Neutrophil (primary cell): ENCODE data around the gene C1QTNF1.

ENCODE experiments used
- H3K27ac ChIP-seq: fragments of 200-600 bp; sonication (generic); 2 replicates; pipeline ENCODE4 v1.5.1; 2016; ENCODE audit warnings: mild to moderate bottlenecking, moderate library complexity
- H3K27me3 ChIP-seq: fragments of 200-600 bp; sonication (generic); 2 replicates; pipeline ENCODE4 v1.6.0; 2016; ENCODE audit warnings: mild to moderate bottlenecking
- H3K36me3 ChIP-seq: fragments of 200-600 bp; sonication (generic); 2 replicates; pipeline ENCODE4 v1.5.1; 2017
- H3K4me1 ChIP-seq, 2 experiments: fragments of 200-600 bp in 1 of 2; sonication (generic) in 1 of 2; 1 replicate in 1 of 2; 2 replicates in 1 of 2; pipeline versions ENCODE4 v1.5.1 to v1.6.1; 2013 to 2016; ENCODE audit warnings: low read depth in 1 of 2, low read length in 1 of 2, mild to moderate bottlenecking in 1 of 2, moderate library complexity in 1 of 2; ENCODE audit not compliant: control insufficient read depth in 1 of 2, insufficient read depth in 1 of 2
- H3K4me3 ChIP-seq, 2 experiments: fragments of 200-600 bp in 1 of 2; sonication (generic) in 1 of 2; 1 replicate in 1 of 2; 2 replicates in 1 of 2; pipeline ENCODE4 v1.5.1; 2013 to 2016; ENCODE audit warnings: low read depth in 1 of 2, low read length in 1 of 2, mild to moderate bottlenecking in 1 of 2, moderate library complexity in 1 of 2
- H3K9me3 ChIP-seq: fragments of 200-600 bp; sonication (generic); 2 replicates; pipeline ENCODE4 v1.5.1; 2016
- TF ChIP-seq, protein P1 (sequence below): fragments of 200-600 bp; sonication (generic); IDR thresholded peaks from 2 replicates; pipeline ENCODE4 v1.5.1; 2016; ENCODE audit warnings: antibody characterized with exemption

Gene C1QTNF1

DNA sequence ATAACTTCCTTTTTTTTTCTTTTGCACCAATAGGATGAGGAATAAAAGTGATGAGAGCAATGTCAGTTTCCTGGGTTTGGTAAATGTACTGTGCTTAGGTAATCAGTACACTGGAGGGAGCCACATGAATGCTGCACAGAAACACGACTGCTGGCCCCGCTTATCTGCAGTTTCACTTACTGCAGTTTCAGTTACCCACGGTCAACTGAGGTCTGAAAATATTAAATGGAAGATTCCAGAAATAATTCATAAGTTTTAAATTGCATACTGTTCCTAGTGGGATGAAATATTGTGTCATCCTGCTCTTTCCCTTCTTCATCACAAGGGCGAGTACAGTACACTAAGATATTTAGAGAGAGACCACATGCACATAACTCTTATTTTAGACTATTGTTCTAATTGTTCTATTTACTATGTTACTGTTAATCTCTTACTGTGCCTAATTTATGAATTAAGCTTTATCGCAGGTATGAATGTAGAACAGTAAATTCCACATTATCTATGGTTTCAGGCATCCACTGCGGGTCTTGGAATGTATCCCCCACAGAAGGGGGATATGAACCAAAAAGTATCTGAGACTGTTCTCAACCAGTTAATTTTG is 37.8 kb upstream of the C1QTNF1 start:
- Histone ChIP-seq H3K27me3 (no peaks in the 10 kb centered on the region), H3K9me3 (no peaks in the 10 kb centered on the region), H3K4me3 (peak overlapping the region; percentile 24 to 46), H3K36me3 (peaks cover 21% of the 10 kb centered on the region), H3K4me1 (peaks cover 28 to 30% of the 10 kb centered on the region in 2 experiments), H3K27ac (peak overlapping the region; percentile 71)
- TF ChIP-seq, protein P1, sequence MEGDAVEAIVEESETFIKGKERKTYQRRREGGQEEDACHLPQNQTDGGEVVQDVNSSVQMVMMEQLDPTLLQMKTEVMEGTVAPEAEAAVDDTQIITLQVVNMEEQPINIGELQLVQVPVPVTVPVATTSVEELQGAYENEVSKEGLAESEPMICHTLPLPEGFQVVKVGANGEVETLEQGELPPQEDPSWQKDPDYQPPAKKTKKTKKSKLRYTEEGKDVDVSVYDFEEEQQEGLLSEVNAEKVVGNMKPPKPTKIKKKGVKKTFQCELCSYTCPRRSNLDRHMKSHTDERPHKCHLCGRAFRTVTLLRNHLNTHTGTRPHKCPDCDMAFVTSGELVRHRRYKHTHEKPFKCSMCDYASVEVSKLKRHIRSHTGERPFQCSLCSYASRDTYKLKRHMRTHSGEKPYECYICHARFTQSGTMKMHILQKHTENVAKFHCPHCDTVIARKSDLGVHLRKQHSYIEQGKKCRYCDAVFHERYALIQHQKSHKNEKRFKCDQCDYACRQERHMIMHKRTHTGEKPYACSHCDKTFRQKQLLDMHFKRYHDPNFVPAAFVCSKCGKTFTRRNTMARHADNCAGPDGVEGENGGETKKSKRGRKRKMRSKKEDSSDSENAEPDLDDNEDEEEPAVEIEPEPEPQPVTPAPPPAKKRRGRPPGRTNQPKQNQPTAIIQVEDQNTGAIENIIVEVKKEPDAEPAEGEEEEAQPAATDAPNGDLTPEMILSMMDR, result no peak

DNA sequence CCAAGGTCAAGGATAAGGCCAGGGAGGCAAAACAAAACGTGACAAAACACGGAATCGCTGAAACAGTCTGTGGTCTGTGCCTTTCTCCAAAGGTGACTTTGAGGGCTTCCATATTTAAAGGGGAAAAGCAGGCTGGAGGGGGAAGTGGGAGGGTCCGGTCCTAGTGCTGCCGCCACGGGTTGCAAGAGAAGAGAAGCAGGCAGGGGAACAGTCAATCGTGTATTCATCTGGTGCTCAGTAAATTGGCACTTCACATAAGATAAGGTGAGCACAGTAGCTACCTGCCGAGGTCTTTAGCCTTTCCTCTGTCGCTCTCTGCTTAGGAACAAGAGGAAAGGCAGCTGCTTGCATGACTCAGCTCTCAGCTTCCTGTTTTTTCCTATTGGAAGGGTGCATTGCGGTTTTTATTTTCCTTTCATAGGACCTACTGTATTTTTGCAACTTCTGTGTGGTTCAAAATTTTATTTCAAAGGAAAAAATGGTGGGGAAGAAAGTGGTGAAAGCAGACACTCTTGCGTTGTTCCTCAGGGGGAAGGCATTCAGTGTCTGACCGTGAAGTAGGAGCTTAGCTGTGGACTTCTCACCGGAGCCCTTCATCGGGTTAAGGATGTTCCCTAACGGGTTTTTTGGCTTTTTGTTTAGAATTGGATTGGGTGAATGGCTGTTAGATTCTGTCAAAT is 37.2 kb upstream of the C1QTNF1 start:
- Histone ChIP-seq H3K27me3 (no peaks in the 10 kb centered on the region), H3K4me1 (peaks cover 28 to 30% of the 10 kb centered on the region in 2 experiments), H3K9me3 (no peaks in the 10 kb centered on the region), H3K27ac (peak overlapping the region; percentile 71), H3K4me3 (peak overlapping the region; percentile 24 to 46), H3K36me3 (peaks cover 27% of the 10 kb centered on the region)
- TF ChIP-seq, protein P1, result no peak

DNA sequence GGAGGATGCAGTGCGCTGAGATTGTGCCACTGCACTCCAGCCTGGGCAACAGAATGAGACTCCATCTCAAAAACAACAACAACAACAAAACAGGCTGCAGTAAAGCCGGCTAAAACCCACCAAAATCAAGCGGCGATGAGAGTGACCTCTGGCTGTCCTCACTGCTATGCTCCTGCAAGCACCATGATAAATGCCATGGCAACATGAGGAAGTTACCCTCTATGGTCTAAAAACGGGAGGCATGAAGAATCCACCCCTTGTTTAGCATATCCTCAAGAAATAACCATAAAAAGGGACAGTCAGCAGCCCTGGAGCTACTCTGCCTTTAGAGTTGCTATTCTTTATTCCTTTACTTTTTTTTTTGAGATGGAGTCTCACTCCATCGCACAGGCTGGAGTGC is 35.8 kb upstream of the C1QTNF1 start:
- Histone ChIP-seq H3K9me3 (no peaks in the 10 kb centered on the region), H3K4me3 (no peak overlapping the region), H3K36me3 (peaks cover 41% of the 10 kb centered on the region), H3K27ac (peak overlapping the region; percentile 71), H3K27me3 (no peaks in the 10 kb centered on the region), H3K4me1 (peaks cover 28 to 30% of the 10 kb centered on the region in 2 experiments)
- TF ChIP-seq, protein P1, result no peak

DNA sequence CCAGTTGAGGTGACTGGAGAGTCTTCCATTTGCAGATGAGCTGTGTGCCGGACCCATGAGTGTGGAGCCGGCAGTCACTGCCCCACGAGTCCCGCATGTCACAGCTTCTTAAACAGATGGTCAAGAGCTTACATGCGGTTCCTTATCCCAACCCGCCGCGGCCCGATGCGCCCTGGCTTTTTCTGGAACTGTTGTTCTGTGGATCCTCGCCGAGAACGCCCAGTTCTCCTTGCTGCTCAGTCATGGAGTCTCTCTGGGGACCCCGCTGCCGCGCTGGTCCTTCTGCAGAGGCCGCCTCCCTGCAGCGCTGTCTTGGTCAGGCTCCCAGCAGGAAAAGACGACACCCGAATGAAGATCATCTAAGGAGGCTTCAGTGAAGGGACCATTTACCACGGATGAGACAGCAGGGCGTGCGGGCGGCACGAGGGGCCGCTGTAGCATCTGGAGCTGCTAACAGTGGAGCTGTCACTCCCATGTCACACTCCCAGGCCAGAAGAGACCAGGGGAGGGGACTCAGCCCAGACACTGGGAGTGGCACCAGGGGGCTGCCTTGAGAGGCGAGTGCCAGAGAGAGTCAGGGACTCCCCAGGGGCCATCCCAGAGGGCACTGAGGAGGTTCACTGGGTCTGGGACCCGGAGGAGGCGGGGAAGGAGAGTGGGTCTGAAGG is 33.5 kb upstream of the C1QTNF1 start:
- Histone ChIP-seq H3K4me3 (no peak overlapping the region), H3K36me3 (peaks cover 64% of the 10 kb centered on the region), H3K27ac (no peak overlapping the region), H3K9me3 (no peaks in the 10 kb centered on the region), H3K4me1 (peaks cover 28 to 29% of the 10 kb centered on the region in 2 experiments), H3K27me3 (no peaks in the 10 kb centered on the region)
- TF ChIP-seq, protein P1, result no peak

DNA sequence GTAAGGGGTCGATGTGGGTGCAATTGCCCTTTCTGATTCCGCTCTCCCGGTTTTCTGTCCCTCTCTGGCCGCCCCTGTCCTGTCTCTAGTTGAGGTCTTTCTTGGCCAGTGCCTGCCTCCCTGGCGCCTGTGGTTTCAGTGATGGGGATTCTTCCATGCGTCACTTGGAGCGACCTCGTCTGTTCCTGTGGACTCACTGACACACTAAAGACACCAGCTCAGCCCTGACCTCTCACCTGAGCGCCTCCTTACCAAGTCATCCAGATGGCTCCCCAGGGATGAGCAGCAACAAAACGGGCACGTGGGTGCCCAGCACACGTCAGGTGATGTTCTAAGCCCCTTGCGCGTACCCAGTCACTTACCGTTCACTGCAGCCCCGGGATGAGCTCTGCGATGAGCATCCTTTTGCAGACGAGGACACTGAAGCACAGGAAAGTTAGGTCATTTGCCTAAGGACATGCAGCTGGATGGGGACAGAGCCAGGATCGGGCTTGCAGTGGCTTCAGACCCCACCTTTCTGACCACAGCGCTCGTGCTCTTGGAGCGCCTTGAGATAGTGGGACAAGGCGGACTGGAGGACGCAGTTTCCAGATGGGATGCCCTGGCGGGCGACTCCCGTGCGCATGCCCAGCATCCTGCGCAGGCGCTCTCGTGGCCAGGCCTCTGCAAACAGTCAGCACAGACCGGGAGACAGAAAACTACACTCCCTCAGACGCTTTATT is 32.8 kb upstream of the C1QTNF1 start:
- TF ChIP-seq, protein P1, result no peak
- Histone ChIP-seq H3K9me3 (no peaks in the 10 kb centered on the region), H3K27me3 (no peaks in the 10 kb centered on the region), H3K4me3 (no peak overlapping the region), H3K36me3 (peaks cover 71% of the 10 kb centered on the region), H3K4me1 (peaks cover 21 to 22% of the 10 kb centered on the region in 2 experiments), H3K27ac (no peak overlapping the region)
